ENCODE results near the gene L1TD1. TPM values are rescaled to one million over a fixed set of nuclear protein-coding genes. Genes with fewer than 3 reads are reported as not detected.

L1TD1 gene
- total and polyA plus RNA-seq, 2 donors (not counting 3 experiments of a cell fraction or from before 2014, with no cell fraction given) = 0.01 TPM; not detected in 1

DNA sequence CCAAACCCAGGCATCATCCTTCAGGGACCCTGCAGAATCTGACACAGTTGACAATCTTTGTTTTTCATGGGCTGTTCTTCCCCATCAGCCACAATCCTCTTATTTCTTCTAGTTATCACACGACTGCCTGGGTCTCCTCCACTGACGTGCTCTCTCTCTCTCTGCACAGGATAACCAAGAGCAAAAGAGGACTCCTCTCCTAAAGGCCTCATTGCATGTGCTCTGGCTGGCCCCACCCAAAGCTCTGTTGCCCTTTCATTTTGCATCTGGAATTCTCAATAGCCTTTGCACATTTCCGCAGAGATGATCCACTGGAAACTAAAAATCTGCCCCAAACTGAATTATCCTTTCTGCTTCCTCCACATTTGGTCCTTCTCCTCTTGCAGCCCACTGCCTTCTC, 66.0 kb downstream of the L1TD1 start:
- TF ChIP-seq FOS (IDR thresholded peaks at IDR 0.05; ENCODE audit: borderline replicate concordance, insufficient read depth, low read length) = no peak
- TF ChIP-seq JUN (IDR thresholded peaks at IDR 0.05; ENCODE audit: borderline replicate concordance, insufficient read depth, insufficient read length, low read depth) = no peak
- TF ChIP-seq MYC (IDR thresholded peaks at IDR 0.05; ENCODE audit: low read depth, low read length) = no peak
- no peak for TF ChIP-seq POLR2AphosphoS5 (IDR thresholded peaks at IDR 0.05; ENCODE audit: insufficient read depth, low read depth, low read length)
- TF ChIP-seq EZH2 (IDR thresholded peaks at IDR 0.05; ENCODE audit: borderline replicate concordance, low read depth, low read length, severe bottlenecking) = no peak
- TF ChIP-seq, protein P1, sequence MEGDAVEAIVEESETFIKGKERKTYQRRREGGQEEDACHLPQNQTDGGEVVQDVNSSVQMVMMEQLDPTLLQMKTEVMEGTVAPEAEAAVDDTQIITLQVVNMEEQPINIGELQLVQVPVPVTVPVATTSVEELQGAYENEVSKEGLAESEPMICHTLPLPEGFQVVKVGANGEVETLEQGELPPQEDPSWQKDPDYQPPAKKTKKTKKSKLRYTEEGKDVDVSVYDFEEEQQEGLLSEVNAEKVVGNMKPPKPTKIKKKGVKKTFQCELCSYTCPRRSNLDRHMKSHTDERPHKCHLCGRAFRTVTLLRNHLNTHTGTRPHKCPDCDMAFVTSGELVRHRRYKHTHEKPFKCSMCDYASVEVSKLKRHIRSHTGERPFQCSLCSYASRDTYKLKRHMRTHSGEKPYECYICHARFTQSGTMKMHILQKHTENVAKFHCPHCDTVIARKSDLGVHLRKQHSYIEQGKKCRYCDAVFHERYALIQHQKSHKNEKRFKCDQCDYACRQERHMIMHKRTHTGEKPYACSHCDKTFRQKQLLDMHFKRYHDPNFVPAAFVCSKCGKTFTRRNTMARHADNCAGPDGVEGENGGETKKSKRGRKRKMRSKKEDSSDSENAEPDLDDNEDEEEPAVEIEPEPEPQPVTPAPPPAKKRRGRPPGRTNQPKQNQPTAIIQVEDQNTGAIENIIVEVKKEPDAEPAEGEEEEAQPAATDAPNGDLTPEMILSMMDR (IDR thresholded peaks at IDR 0.05; ENCODE audit: extremely low read depth in 1 of 2, insufficient read depth in 1 of 2, low read depth in 1 of 2, low read length in 2 of 2) = no peak
- TF ChIP-seq, protein P2, sequence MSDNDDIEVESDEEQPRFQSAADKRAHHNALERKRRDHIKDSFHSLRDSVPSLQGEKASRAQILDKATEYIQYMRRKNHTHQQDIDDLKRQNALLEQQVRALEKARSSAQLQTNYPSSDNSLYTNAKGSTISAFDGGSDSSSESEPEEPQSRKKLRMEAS (IDR thresholded peaks at IDR 0.05; ENCODE audit: insufficient read depth, insufficient read length) = no peak
- no peak for TF ChIP-seq POLR2A (IDR thresholded peaks at IDR 0.05; ENCODE audit: low read depth, low read length)
- TF ChIP-seq GATA2 (IDR thresholded peaks at IDR 0.05; ENCODE audit: insufficient read depth, insufficient read length, low read depth, low read length) = no peak
- no peaks in the 10 kb centered on the region for H3K79me2 ChIP-seq (ENCODE audit: control insufficient read depth, insufficient read depth, low read length)
- DNase-seq (ENCODE audit: low read depth, low spot score) = no peak
- intact Hi-C loops (cut with micrococcal nuclease) = no loop called here
- H3K9ac ChIP-seq (replicated peaks; ENCODE audit: extremely low read depth, insufficient read depth, low read length) = no peak overlapping the region
- H3K4me2 ChIP-seq (ENCODE audit: insufficient read depth, low read length) = no peak overlapping the region
- H3K27ac ChIP-seq (ENCODE audit: insufficient read depth, low read depth, low read length) = no peak overlapping the region
- H3K9me3 ChIP-seq (replicated peaks; ENCODE audit: control insufficient read depth, insufficient read depth, low read length) = no peaks in the 10 kb centered on the region
- POLR2A ChIA-PET = no interaction called here
- no peaks in the 10 kb centered on the region for H3K4me1 ChIP-seq (ENCODE audit: control insufficient read depth, extremely low read depth, insufficient read depth, low read length)
- dilution Hi-C loops (cut with MboI; ENCODE audit: extremely low pct_ligation_motif_present, low sequenced_read_pairs) = no loop called here
- H3K27me3 ChIP-seq (ENCODE audit: control insufficient read depth in 2 of 2, insufficient read depth in 2 of 2, low read length in 2 of 2) = no peaks in the 10 kb centered on the region
- H4K20me1 ChIP-seq (replicated peaks; ENCODE audit: control insufficient read depth, extremely low read depth, insufficient read depth, low read length) = no peaks in the 10 kb centered on the region
- H3K36me3 ChIP-seq (ENCODE audit: control insufficient read depth in 2 of 2, extremely low read depth in 1 of 2, insufficient read depth in 2 of 2, low read length in 2 of 2) = no peaks in the 10 kb centered on the region
- no peak for FAIRE-seq
- no peak overlapping the region for H3K4me3 ChIP-seq (replicated peaks in 1 of 3; ENCODE audit: insufficient read depth in 1 of 3, low read depth in 1 of 3, low read length in 3 of 3)
- CTCF ChIA-PET = no interaction called here
- no TSS peak for BruUV-seq (replicated peaks)
- H2AFZ ChIP-seq (ENCODE audit: low read depth, low read length) = no peak overlapping the region
- H3K9me1 ChIP-seq (replicated peaks; ENCODE audit: control insufficient read depth, extremely low read depth, insufficient read depth, low read length) = no peaks in the 10 kb centered on the region

Other genes starting within 250 kb of the L1TD1 start
- gene KANK4, start 124.6 kb downstream of the L1TD1 start, total RNA-seq = not detected in 2 replicates
- gene KANK4, start 124.6 kb downstream of the L1TD1 start, polyA plus RNA-seq = not detected in 2 replicates
- gene USP1, start 242.2 kb downstream of the L1TD1 start, total RNA-seq = 37.8 and 38.4 TPM in 2 replicates
- 4.5 and 7.0 TPM in 2 replicates for gene USP1, start 242.2 kb downstream of the L1TD1 start, polyA plus RNA-seq